Measurements from ENCODE around the gene PID1. TPM values are rescaled to one million over a fixed set of nuclear protein-coding genes. Genes with fewer than 3 reads are reported as not detected.
A peak's percentile ranks its signal among the peaks of the same experiment; 100 is the strongest.

Gene PID1
- total and polyA plus RNA-seq, 11 donors: 2.1 to 17.7 (median 7.1) TPM

DNA sequence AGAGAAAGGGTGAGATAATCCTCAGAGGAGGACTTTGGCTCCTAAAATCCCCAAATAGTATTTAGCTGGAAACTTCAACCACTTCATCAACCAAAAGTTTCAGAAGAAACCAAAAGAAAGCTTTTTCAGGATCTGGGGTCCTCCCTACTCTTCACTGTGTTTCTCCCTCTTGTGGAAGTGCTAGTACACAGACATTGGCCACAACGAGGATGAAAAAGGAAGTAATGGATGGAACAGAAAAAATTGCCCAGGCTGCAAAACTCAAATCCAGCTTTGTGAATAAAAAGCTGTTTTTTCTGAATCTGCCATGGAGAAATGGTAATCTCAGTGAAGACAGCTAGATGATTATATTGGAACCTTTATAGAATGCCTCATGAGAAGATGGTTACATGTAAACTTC is 4.0 kb downstream of the PID1 start:
- intact Hi-C loops (cut with DNase I): loop anchor here in 2 of 10 donors (5.0 to 10.0 kb wide), 2 partner anchors 135 to 318 kb away; no protein-coding TSS in a partner anchor
- H3K27me3 ChIP-seq: peaks cover 0 to 5% (median 0%) of the 10 kb centered on the region in 9 donors
- ATAC-seq (no peak), DNase-seq (no peak)
- H3K27ac ChIP-seq: peak overlapping the region in 8 of 12 donors; percentile 10 to 55 (median 36)
- peaks cover 0 to 22% (median 2%) of the 10 kb centered on the region in 12 donors for H3K4me1 ChIP-seq
- TF ChIP-seq, protein P1, sequence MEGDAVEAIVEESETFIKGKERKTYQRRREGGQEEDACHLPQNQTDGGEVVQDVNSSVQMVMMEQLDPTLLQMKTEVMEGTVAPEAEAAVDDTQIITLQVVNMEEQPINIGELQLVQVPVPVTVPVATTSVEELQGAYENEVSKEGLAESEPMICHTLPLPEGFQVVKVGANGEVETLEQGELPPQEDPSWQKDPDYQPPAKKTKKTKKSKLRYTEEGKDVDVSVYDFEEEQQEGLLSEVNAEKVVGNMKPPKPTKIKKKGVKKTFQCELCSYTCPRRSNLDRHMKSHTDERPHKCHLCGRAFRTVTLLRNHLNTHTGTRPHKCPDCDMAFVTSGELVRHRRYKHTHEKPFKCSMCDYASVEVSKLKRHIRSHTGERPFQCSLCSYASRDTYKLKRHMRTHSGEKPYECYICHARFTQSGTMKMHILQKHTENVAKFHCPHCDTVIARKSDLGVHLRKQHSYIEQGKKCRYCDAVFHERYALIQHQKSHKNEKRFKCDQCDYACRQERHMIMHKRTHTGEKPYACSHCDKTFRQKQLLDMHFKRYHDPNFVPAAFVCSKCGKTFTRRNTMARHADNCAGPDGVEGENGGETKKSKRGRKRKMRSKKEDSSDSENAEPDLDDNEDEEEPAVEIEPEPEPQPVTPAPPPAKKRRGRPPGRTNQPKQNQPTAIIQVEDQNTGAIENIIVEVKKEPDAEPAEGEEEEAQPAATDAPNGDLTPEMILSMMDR (IDR thresholded peaks at IDR 0.05): peak in 3 of 12 donors; percentile 12 to 33 (median 30)
- no peak for TF ChIP-seq POLR2A (IDR thresholded peaks at IDR 0.05)
- peak overlapping the region in 2 of 12 donors; percentile 2 to 24 for H3K4me3 ChIP-seq
- H3K36me3 ChIP-seq: peaks cover 0 to 5% (median 0%) of the 10 kb centered on the region in 9 donors
- WGBS, 4 donors: 24 to 43% (median 30%) methylated on average over 1 of the region's 1 CpG
- H3K9me3 ChIP-seq: no peaks in the 10 kb centered on the region

DNA sequence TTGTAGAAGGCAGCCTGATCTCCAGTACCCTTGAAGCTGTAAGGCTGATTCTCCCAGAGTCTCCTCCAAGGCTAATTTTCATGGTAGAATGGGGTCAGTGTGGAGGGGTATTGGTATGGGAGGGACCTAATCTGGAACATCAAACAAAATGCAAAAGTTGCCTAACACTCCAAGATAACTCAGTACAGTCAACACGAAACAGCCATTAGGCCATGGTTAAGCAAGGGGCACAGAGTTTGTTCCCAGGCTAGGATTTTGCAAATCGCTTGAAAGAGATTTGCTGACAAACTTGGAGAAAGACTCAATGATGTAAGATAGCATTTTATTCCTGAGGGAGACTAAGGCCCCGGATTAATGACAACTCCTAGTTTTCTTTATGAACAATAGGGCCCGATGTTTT is 5.4 kb downstream of the PID1 start:
- Histone ChIP-seq H3K27me3 (peaks cover 0 to 2% (median 0%) of the 10 kb centered on the region in 9 donors), H3K27ac (peak overlapping the region in 1 of 12 donors; percentile 55), H3K36me3 (peaks cover 0 to 13% (median 0%) of the 10 kb centered on the region in 9 donors), H3K4me1 (peaks cover 0 to 22% (median under 1%) of the 10 kb centered on the region in 12 donors), H3K4me3 (no peak overlapping the region), H3K9me3 (peaks cover 0 to 11% (median 6%) of the 10 kb centered on the region in 12 donors)
- TF ChIP-seq POLR2A (IDR thresholded peaks at IDR 0.05): no peak
- TF ChIP-seq, protein P1 (IDR thresholded peaks at IDR 0.05): no peak
- peak in 2 of 4 donors; percentile 41 to 72 for ATAC-seq
- 62 to 70% (median 65%) methylated on average over 4 of the region's 4 CpGs for WGBS, 4 donors
- intact Hi-C loops (cut with DNase I): loop anchor here in 2 of 10 donors (5.0 to 10.0 kb wide), 2 partner anchors 133 to 319 kb away; no protein-coding TSS in a partner anchor
- no peak for DNase-seq

DNA sequence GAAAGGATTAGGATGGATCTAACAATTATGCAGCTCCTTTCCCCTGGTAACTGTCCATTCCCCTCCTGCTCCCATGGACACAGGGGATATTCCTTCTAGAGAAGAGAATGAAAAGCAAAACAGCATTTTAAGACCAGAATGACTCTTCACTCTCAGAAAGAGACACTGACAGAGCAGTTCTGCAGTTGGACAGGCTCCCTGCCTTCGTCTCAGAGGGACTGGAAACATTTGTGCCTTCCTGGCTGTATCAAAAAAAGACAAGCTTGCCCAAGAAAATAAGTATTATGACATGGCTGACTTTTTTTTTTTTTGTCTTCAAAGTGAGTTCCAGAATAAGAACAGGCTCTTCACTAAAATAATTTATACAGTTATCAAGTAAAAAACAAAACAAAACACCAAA is 9.5 kb downstream of the PID1 start:
- WGBS, 4 donors: 60 to 71% (median 65%) methylated on average over 1 of the region's 1 CpG
- H3K27me3 ChIP-seq: no peaks in the 10 kb centered on the region
- H3K9me3 ChIP-seq: peaks cover 0 to 21% (median 9%) of the 10 kb centered on the region in 12 donors
- intact Hi-C loops (cut with DNase I): loop anchor here in 1 of 10 donors (10.0 kb wide), 1 partner anchor 323 kb away; no protein-coding TSS in a partner anchor
- no peak overlapping the region for H3K27ac ChIP-seq
- peak in 1 of 4 donors; percentile 35 for ATAC-seq
- H3K36me3 ChIP-seq: peaks cover 0 to 19% (median 0%) of the 10 kb centered on the region in 9 donors
- no peak for DNase-seq
- H3K4me3 ChIP-seq: no peak overlapping the region
- peaks cover 0 to 30% (median 0%) of the 10 kb centered on the region in 12 donors for H3K4me1 ChIP-seq
- TF ChIP-seq POLR2A (IDR thresholded peaks at IDR 0.05): no peak
- TF ChIP-seq, protein P1 (IDR thresholded peaks at IDR 0.05): no peak

DNA sequence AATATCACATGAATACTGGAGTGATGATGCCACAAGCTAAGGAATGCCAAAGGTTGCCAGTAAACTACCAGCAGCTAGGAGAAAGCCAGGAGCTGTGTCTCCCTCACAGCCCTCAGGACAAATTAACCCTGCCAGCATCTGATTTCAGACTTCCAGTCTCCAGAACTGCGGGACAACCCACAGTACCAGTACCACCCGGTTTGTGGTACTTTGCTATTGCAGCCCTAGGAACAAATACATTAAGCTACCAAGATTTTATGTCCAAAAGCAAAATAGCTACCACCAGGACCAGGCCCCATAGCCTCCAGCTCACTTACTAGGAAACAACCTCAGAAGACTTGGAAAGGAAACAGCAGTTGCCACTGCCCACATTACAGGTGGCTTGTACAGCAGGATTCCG is 10.0 kb downstream of the PID1 start:
- no peak for TF ChIP-seq POLR2A (IDR thresholded peaks at IDR 0.05)
- TF ChIP-seq, protein P1 (IDR thresholded peaks at IDR 0.05): no peak
- H3K9me3 ChIP-seq: peaks cover 0 to 21% (median 9%) of the 10 kb centered on the region in 12 donors
- intact Hi-C loops (cut with DNase I): loop anchor here in 1 of 10 donors (10.0 kb wide), 1 partner anchor 324 kb away; no protein-coding TSS in a partner anchor
- no peak overlapping the region for H3K27ac ChIP-seq
- no peaks in the 10 kb centered on the region for H3K27me3 ChIP-seq
- no peak overlapping the region for H3K4me3 ChIP-seq
- H3K36me3 ChIP-seq: peaks cover 0 to 19% (median 0%) of the 10 kb centered on the region in 9 donors
- peaks cover 0 to 25% (median 0%) of the 10 kb centered on the region in 12 donors for H3K4me1 ChIP-seq
- no peak for ATAC-seq
- 74 to 94% (median 90%) methylated on average over 3 of the region's 3 CpGs for WGBS, 4 donors
- no peak for DNase-seq
